Measurements from ENCODE around the gene TBCD. TPM values are rescaled to one million over a fixed set of nuclear protein-coding genes. Genes with fewer than 3 reads are reported as not detected.

TBCD gene
- total RNA-seq, 1 experiment from 2014 or later = 129 TPM

- H4K91ac ChIP-seq (ENCODE audit: insufficient read length, low read depth, low read length) = no peak overlapping the region
- H4K20me1 ChIP-seq (ENCODE audit: control insufficient read depth, insufficient read depth, insufficient read length) = no peaks in the 10 kb centered on the region
- H4K8ac ChIP-seq (replicated peaks; ENCODE audit: insufficient read length, low read depth, low read length) = no peak overlapping the region
- H4K5ac ChIP-seq (ENCODE audit: insufficient read length, low read depth, low read length) = no peak overlapping the region
- no peak overlapping the region for H2BK5ac ChIP-seq (ENCODE audit: insufficient read length, low read length)
- no peak overlapping the region for H2BK20ac ChIP-seq (ENCODE audit: low read depth, low read length, poor library complexity, severe bottlenecking)
- H3K27me3 ChIP-seq (ENCODE audit: insufficient read depth, low read length) = no peaks in the 10 kb centered on the region; the same call in 1 of the 2 replicates
- no peak overlapping the region for H2AFZ ChIP-seq (ENCODE audit: low read length)
- H3K4me1 ChIP-seq (ENCODE audit: insufficient read depth, low read length) = no peaks in the 10 kb centered on the region
- Mint-ChIP-seq H3K27ac (no peak overlapping the region), H3K4me1 (peaks cover 2% of the 10 kb centered on the region in 2 experiments; a peak in 2 of 4 replicates), H3K27me3 (ENCODE audit: low read depth) (peaks cover 20% of the 10 kb centered on the region), H3K36me3 (ENCODE audit: insufficient read depth in 1 of 3, low read depth in 3 of 3) (no peaks in the 10 kb centered on the region), H3K4me3 (no peak overlapping the region), H3K9me3 (no peaks in the 10 kb centered on the region; a peak in 1 of 5 replicates)
- no peak overlapping the region for H3T11ph ChIP-seq (ENCODE audit: low read length)
- no peak overlapping the region for H2BK12ac ChIP-seq (ENCODE audit: insufficient read length, low read depth, low read length)
- no peak overlapping the region for H3K23ac ChIP-seq (ENCODE audit: insufficient read length, low read depth, low read length)
- H2BK15ac ChIP-seq (ENCODE audit: low read depth, low read length) = no peak overlapping the region
- no peak overlapping the region for H2BK120ac ChIP-seq (ENCODE audit: low read depth, low read length, poor library complexity, severe bottlenecking)
- no peaks in the 10 kb centered on the region for H3K79me1 ChIP-seq (ENCODE audit: insufficient read depth, low read depth, low read length, poor library complexity, severe bottlenecking)
- no peak overlapping the region for H3K4me2 ChIP-seq (ENCODE audit: insufficient read depth, insufficient read length, low read length)
- no peak overlapping the region for H2AK5ac ChIP-seq (ENCODE audit: insufficient read length, low read length)
- H3K9me3 ChIP-seq (ENCODE audit: control insufficient read depth, low read depth, low read length) = no peaks in the 10 kb centered on the region
- no peak overlapping the region for H3K4ac ChIP-seq (ENCODE audit: low read depth, low read length)
- DNase-seq = no peak
- no peaks in the 10 kb centered on the region for H3K23me2 ChIP-seq (ENCODE audit: insufficient read length, low read depth, low read length, poor library complexity, severe bottlenecking)
- H3K56ac ChIP-seq (ENCODE audit: insufficient read length, low read depth, low read length) = no peak overlapping the region
- no peak overlapping the region for H3K14ac ChIP-seq (ENCODE audit: insufficient read depth, low read length)
- no peak for TF ChIP-seq CTCF (conservative IDR thresholded peaks at IDR 0.05)
- no CpG with 5 or more reads among the region's 26 CpGs for WGBS (ENCODE audit: extremely low coverage, insufficient read length, low lambda C conversion rate)
- no peak overlapping the region for H3K18ac ChIP-seq (ENCODE audit: insufficient read length, low read depth, low read length)
- no peak overlapping the region for H3K27ac ChIP-seq (ENCODE audit: insufficient read length, low read depth, low read length)
- no peak overlapping the region for H3K9ac ChIP-seq (ENCODE audit: extremely low read depth, insufficient read length, low read length)
- H3K79me2 ChIP-seq (ENCODE audit: insufficient read depth, low read length) = no peaks in the 10 kb centered on the region
Observed at GRCh38 chr17:82703036-82703745, 48.7 kb upstream of the TBCD start.
